ENCODE data around the gene AUTS2. TPM values are rescaled to one million over a fixed set of nuclear protein-coding genes. Genes with fewer than 3 reads are reported as not detected.
A peak's percentile ranks its signal among the peaks of the same experiment; 100 is the strongest.

AUTS2 gene
- total and polyA plus RNA-seq, 9 of the 15 experiments (the other 6 are each of a cell fraction or from before 2014, with no cell fraction given): 0.58 TPM; not detected in 8

DNA sequence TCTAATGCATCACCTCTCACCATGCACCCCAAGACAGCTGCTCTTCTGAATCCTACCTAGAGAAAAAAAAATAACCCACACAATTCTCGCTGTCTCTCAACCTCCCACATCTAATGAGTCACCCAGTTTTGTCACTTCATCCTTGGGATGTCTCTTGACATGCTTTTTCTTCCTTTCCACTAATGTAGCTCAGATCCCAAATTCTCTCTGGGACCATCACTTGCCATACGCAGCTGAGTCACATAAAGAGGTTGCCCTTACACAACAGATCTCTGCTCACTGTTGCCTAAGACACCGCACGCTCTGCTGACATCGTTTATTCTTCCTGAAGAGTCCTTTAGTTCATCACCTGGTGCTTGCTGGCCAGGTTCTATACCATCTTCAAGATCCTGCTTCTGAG is 927.7 kb downstream of the AUTS2 start:
- no peaks in the 10 kb centered on the region for H3K79me2 ChIP-seq (ENCODE audit: control insufficient read depth, insufficient read depth, low read length)
- no peak for ATAC-seq
- ChIA-PET POLR2A (interaction anchor here (0.6 kb wide), 1 partner anchor 19 kb away, joined by 3 read pairs; no protein-coding TSS in a partner anchor), CTCF (ENCODE audit: low intra/inter-chr PET ratio) (no interaction called here)
- TF ChIP-seq CBX1 (IDR thresholded peaks at IDR 0.05; ENCODE audit: low read depth): no peak
- TF ChIP-seq KLF10 (CRISPR knock-in tag; IDR thresholded peaks at IDR 0.05): no peak
- H4K20me1 ChIP-seq (replicated peaks; ENCODE audit: control insufficient read depth, insufficient read depth, low read length): 0 out of 2 replicates have a peak, but pooled peaks cover 2% of the 10 kb centered on the region
- H3K9ac ChIP-seq (ENCODE audit: insufficient read depth in 1 of 2, low read depth in 2 of 2, low read length in 2 of 2): no peak overlapping the region
- no peak for FAIRE-seq
- no peak overlapping the region for H2AFZ ChIP-seq (ENCODE audit: low read depth, low read length)
- no peaks in the 10 kb centered on the region for H3K9me1 ChIP-seq (ENCODE audit: control insufficient read depth, insufficient read depth, low read length)
- no TSS peak for BruUV-seq (replicated peaks)
- H3K27me3 ChIP-seq (ENCODE audit: control insufficient read depth in 2 of 2, insufficient read depth in 2 of 2, low read length in 2 of 2): no peaks in the 10 kb centered on the region; a peak in 1 of 5 replicates
- no peak for DNase-seq (ENCODE audit: extremely low read depth in 1 of 4, low spot score in 3 of 4)
- H3K4me3 ChIP-seq: no peak overlapping the region
- no peaks in the 10 kb centered on the region for H3K4me1 ChIP-seq (replicated peaks in 1 of 2; ENCODE audit: control insufficient read depth in 2 of 2, insufficient read depth in 2 of 2, low read length in 2 of 2)
- intact Hi-C loops (cut with micrococcal nuclease) (no loop called here), in situ Hi-C loops (cut with MboI) (no loop called here)
- H3K9me3 ChIP-seq (replicated peaks; ENCODE audit: control insufficient read depth, insufficient read depth, low read depth, low read length): no peaks in the 10 kb centered on the region
- H3K4me2 ChIP-seq (ENCODE audit: insufficient read depth, low read length): no peak overlapping the region
- H3K36me3 ChIP-seq (ENCODE audit: control insufficient read depth, insufficient read depth, low read length): no peaks in the 10 kb centered on the region
- H3K27ac ChIP-seq (ENCODE audit: extremely low read depth, low read depth, low read length): no peak overlapping the region
- 0% methylated on average over 5 of the region's 5 CpGs for WGBS (ENCODE audit: insufficient coverage, low coverage, missing lambda C conversion rate)

DNA sequence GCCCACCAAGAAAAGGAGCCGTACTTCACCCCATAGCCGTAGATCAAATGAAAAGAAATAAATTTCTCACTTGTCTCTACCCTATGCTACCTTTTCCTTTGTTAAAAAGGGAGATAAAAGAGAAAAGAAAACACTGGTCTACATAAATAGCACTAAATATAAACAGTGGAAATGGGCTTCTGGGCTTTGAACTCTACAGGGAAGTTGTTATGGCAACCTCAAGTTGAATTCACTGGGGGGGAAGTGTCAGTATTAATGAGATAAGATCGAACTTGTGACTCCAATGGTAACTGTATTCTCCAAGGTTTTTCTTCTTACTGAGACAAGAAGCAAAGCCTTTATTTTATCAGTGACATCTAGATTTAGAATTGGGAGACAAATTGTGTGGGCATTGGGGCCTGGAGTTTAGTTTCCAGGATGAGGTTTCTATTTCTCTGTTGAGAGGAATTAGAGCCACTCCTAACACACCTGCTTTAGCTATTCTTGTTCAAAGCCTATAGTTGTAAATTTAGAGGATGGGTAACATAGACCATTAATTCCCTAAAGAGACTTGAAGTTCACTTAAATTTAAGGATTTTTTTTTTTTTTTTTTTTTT is 929.3 kb downstream of the AUTS2 start:
- ATAC-seq (no peak), FAIRE-seq (no peak), DNase-seq (ENCODE audit: extremely low read depth in 1 of 4, low spot score in 3 of 4) (no peak)
- CTCF ChIA-PET (ENCODE audit: low intra/inter-chr PET ratio): no interaction called here
- Histone ChIP-seq H2AFZ (ENCODE audit: low read depth, low read length) (no peak overlapping the region), H3K4me1 (replicated peaks in 1 of 2; ENCODE audit: control insufficient read depth in 2 of 2, insufficient read depth in 2 of 2, low read length in 2 of 2) (no peaks in the 10 kb centered on the region), H3K4me2 (ENCODE audit: insufficient read depth, low read length) (no peak overlapping the region), H3K9me1 (ENCODE audit: control insufficient read depth, insufficient read depth, low read length) (no peaks in the 10 kb centered on the region), H3K9me3 (replicated peaks; ENCODE audit: control insufficient read depth, insufficient read depth, low read depth, low read length) (no peaks in the 10 kb centered on the region), H3K27ac (ENCODE audit: extremely low read depth, low read depth, low read length) (no peak overlapping the region), H3K79me2 (ENCODE audit: control insufficient read depth, insufficient read depth, low read length) (no peaks in the 10 kb centered on the region), H4K20me1 (replicated peaks; ENCODE audit: control insufficient read depth, insufficient read depth, low read length) (0 out of 2 replicates have a peak, but pooled peaks cover 2% of the 10 kb centered on the region), H3K9ac (ENCODE audit: insufficient read depth in 1 of 2, low read depth in 2 of 2, low read length in 2 of 2) (no peak overlapping the region), H3K4me3 (no peak overlapping the region), H3K27me3 (ENCODE audit: control insufficient read depth in 2 of 2, insufficient read depth in 2 of 2, low read length in 2 of 2) (no peaks in the 10 kb centered on the region; a peak in 1 of 5 replicates), H3K36me3 (ENCODE audit: control insufficient read depth, insufficient read depth, low read length) (no peaks in the 10 kb centered on the region)
- POLR2A ChIA-PET: no interaction called here
- WGBS (ENCODE audit: insufficient coverage, low coverage, missing lambda C conversion rate): 0% methylated on average over 3 of the region's 3 CpGs
- in situ Hi-C loops (cut with MboI): no loop called here
- intact Hi-C loops (cut with micrococcal nuclease): no loop called here
- TF ChIP-seq EHMT2 (IDR thresholded peaks at IDR 0.05) (no peak), MCM5 (IDR thresholded peaks at IDR 0.05; ENCODE audit: low read depth) (no peak), L3MBTL2 (IDR thresholded peaks at IDR 0.05) (no peak), RFX1 (IDR thresholded peaks at IDR 0.05) (peak; percentile 29), ZNF280B (CRISPR knock-in tag; IDR thresholded peaks at IDR 0.05) (no peak), MCM2 (IDR thresholded peaks at IDR 0.05; ENCODE audit: low read depth) (no peak), RBFOX2 (IDR thresholded peaks at IDR 0.05; ENCODE audit: low read depth, low read length) (no peak)
- TF ChIP-seq, protein P1, sequence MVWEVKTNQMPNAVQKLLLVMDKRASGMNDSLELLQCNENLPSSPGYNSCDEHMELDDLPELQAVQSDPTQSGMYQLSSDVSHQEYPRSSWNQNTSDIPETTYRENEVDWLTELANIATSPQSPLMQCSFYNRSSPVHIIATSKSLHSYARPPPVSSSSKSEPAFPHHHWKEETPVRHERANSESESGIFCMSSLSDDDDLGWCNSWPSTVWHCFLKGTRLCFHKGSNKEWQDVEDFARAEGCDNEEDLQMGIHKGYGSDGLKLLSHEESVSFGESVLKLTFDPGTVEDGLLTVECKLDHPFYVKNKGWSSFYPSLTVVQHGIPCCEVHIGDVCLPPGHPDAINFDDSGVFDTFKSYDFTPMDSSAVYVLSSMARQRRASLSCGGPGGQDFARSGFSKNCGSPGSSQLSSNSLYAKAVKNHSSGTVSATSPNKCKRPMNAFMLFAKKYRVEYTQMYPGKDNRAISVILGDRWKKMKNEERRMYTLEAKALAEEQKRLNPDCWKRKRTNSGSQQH (CRISPR knock-in tag; IDR thresholded peaks at IDR 0.05): no peak
- BruUV-seq (replicated peaks): no TSS peak
